Measurements from ENCODE around the gene EFNB1. TPM values are rescaled to one million over a fixed set of nuclear protein-coding genes. Genes with fewer than 3 reads are reported as not detected.

Gene EFNB1
- total RNA-seq, 4 donors from 2014 or later, result 8.8 to 15.7 (median 13.0) TPM

GRCh38 chrX:68807818-68808217 lies 21.0 kb upstream of the EFNB1 start:
- DNase-seq, result no peak
- Histone ChIP-seq H3K4me1 (no peaks in the 10 kb centered on the region), H3K27ac (no peak overlapping the region), H3K4me3 (no peak overlapping the region), H3K36me3 (no peaks in the 10 kb centered on the region), H3K9me3 (no peaks in the 10 kb centered on the region), H3K27me3 (no peaks in the 10 kb centered on the region)
- intact Hi-C loops (cut with DNase I; ENCODE audit: low total_unique reads), result loop anchor here (5.0 kb wide), 2 partner anchors 76 to 296 kb away; no protein-coding TSS in a partner anchor
- in situ Hi-C loops (cut with MboI; ENCODE audit: low sequenced_read_pairs in 4 of 4), result loop anchor here in 2 of 4 donors (25.0 kb wide), 1 partner anchor 296 kb away; no protein-coding TSS in a partner anchor
- no peak for TF ChIP-seq POLR2A (IDR thresholded peaks at IDR 0.05)
- TF ChIP-seq, protein P1, sequence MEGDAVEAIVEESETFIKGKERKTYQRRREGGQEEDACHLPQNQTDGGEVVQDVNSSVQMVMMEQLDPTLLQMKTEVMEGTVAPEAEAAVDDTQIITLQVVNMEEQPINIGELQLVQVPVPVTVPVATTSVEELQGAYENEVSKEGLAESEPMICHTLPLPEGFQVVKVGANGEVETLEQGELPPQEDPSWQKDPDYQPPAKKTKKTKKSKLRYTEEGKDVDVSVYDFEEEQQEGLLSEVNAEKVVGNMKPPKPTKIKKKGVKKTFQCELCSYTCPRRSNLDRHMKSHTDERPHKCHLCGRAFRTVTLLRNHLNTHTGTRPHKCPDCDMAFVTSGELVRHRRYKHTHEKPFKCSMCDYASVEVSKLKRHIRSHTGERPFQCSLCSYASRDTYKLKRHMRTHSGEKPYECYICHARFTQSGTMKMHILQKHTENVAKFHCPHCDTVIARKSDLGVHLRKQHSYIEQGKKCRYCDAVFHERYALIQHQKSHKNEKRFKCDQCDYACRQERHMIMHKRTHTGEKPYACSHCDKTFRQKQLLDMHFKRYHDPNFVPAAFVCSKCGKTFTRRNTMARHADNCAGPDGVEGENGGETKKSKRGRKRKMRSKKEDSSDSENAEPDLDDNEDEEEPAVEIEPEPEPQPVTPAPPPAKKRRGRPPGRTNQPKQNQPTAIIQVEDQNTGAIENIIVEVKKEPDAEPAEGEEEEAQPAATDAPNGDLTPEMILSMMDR (IDR thresholded peaks at IDR 0.05 in 4 of 5, conservative IDR thresholded peaks at IDR 0.05 in 1 of 5), result peak in 4 of 5 experiments; percentile 13 to 43 (median 25)
- ATAC-seq, result no peak

- DNase-seq, result no peak
- H3K9me3 ChIP-seq, result no peaks in the 10 kb centered on the region
- H3K4me1 ChIP-seq, result no peaks in the 10 kb centered on the region
- TF ChIP-seq, protein P1 (IDR thresholded peaks at IDR 0.05 in 4 of 5, conservative IDR thresholded peaks at IDR 0.05 in 1 of 5), result no peak
- no peak for TF ChIP-seq POLR2A (IDR thresholded peaks at IDR 0.05)
- no peak overlapping the region for H3K4me3 ChIP-seq
- H3K27ac ChIP-seq, result no peak overlapping the region
- H3K27me3 ChIP-seq, result no peaks in the 10 kb centered on the region
- H3K36me3 ChIP-seq, result no peaks in the 10 kb centered on the region
- in situ Hi-C loops (cut with MboI; ENCODE audit: low sequenced_read_pairs in 4 of 4) (loop anchor here in 2 of 4 donors (25.0 kb wide), 1 partner anchor 297 kb away; no protein-coding TSS in a partner anchor), intact Hi-C loops (cut with DNase I; ENCODE audit: low total_unique reads) (loop anchor here (5.0 kb wide), 2 partner anchors 77 to 297 kb away; no protein-coding TSS in a partner anchor)
- no peak for ATAC-seq
Observed at GRCh38 chrX:68808686-68809357, 20.0 kb upstream of the EFNB1 start.

- ATAC-seq, result no peak
Observed at GRCh38 chrX:68820476-68821110, 8.2 kb upstream of the EFNB1 start.

GRCh38 chrX:68821616-68822015 lies 7.2 kb upstream of the EFNB1 start:
- Histone ChIP-seq H3K9me3 (no peaks in the 10 kb centered on the region), H3K27ac (no peak overlapping the region), H3K4me1 (no peaks in the 10 kb centered on the region), H3K36me3 (no peaks in the 10 kb centered on the region), H3K4me3 (no peak overlapping the region), H3K27me3 (no peaks in the 10 kb centered on the region)
- intact Hi-C loops (cut with DNase I; ENCODE audit: low total_unique reads) (loop anchor here (1.0 to 10.0 kb wide), 3 partner anchors 18 to 563 kb away; no protein-coding TSS in a partner anchor), in situ Hi-C loops (cut with MboI; ENCODE audit: low sequenced_read_pairs in 4 of 4) (loop anchor here (5.0 to 25.0 kb wide), 6 partner anchors 309 to 466 kb away; no protein-coding TSS in a partner anchor)
- TF ChIP-seq, protein P1 (IDR thresholded peaks at IDR 0.05 in 4 of 5, conservative IDR thresholded peaks at IDR 0.05 in 1 of 5), result no peak
- no peak for TF ChIP-seq POLR2A (IDR thresholded peaks at IDR 0.05)
- DNase-seq (no peak), ATAC-seq (no peak)

More at GRCh38 chrX:68820476-68821110, 8.2 kb upstream of the EFNB1 start:
- H3K4me3 ChIP-seq, result no peak overlapping the region
- no peaks in the 10 kb centered on the region for H3K9me3 ChIP-seq
- TF ChIP-seq, protein P1 (IDR thresholded peaks at IDR 0.05 in 4 of 5, conservative IDR thresholded peaks at IDR 0.05 in 1 of 5), result no peak
- TF ChIP-seq POLR2A (IDR thresholded peaks at IDR 0.05), result no peak
- no peak for DNase-seq
- H3K27me3 ChIP-seq, result no peaks in the 10 kb centered on the region
- no peaks in the 10 kb centered on the region for H3K4me1 ChIP-seq
- H3K27ac ChIP-seq, result no peak overlapping the region
- no peaks in the 10 kb centered on the region for H3K36me3 ChIP-seq
- intact Hi-C loops (cut with DNase I; ENCODE audit: low total_unique reads), result loop anchor here (1.0 to 10.0 kb wide), 2 partner anchors 17 to 564 kb away; no protein-coding TSS in a partner anchor
- in situ Hi-C loops (cut with MboI; ENCODE audit: low sequenced_read_pairs in 4 of 4), result loop anchor here (5.0 to 25.0 kb wide), 6 partner anchors 308 to 467 kb away; no protein-coding TSS in a partner anchor

Data from gastrocnemius medialis (tissue), 4 donors.